ENCODE results near the gene PRPF4. TPM values are rescaled to one million over a fixed set of nuclear protein-coding genes. Genes with fewer than 3 reads are reported as not detected.
"Not testable (repeated sequence)": the region's sequence is repeated elsewhere in the genome, so short reads cannot be mapped to it uniquely, and the experiment has no call there.

Gene PRPF4
- 10 to 100 TPM in 3 of 6 experiments, 1 to 10 TPM in 3; 6.9 to 13.0 (median 10.1) TPM for total RNA-seq
- long read RNA-seq, partial matches to known transcripts, result 0 of 3 reads
- long read RNA-seq, other reads (novel, unspliced or antisense), result 0 of 3 reads

DNA sequence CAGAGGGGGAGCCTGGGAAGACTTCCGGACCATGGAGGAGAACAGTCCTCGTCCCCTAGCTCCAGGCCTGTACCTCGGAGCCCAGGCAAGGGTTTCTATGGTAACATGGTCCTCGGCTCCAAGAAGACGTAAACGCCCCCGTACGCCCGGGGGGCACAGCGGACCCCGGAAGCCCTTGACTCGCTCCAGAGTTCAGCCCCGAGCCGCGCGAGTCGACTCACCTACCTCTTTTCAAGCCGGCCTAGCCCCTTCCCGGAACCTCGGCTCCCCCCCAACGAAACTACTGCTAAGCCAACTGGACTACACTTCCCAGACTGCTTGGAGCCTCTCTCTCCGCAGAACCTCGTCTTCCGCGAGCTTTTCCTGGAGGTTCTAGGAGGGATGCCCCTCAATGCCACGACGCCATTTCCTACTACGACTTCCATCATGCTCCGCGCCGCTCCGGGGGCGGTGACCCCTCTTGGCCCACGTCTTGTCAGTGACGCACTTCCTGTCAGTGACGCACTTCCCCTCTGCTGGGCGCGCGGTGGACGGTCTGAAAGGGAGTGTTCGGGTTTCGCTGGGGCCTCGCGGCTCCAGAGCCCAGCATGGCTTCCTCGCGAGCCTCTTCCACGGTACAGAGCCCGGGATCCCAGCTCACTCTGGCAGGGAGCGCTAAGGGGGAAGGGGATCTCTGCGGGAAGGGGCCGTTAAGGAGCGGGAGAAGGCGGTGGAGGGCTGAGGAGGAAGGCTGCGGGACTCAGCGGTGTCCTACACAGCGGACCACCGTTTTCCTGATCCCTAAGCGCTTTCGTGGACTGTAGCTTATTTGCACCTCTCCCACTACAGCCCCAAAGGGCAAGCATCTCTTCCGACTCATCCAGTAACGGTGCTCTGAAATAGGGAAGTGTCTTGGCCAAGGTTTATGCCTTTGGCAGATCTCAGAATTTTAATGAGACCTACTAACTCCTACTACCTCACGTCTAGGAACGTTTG, at the start of gene PRPF4, which contains the start of gene CDC26:
Gene PRPF4 (plus strand): TSS at position 502 of the 975 bp plus-strand sequence. CDS start 86 bp downstream, at position 588.
Gene CDC26 (minus strand): TSS at position 416 of the 975 bp plus-strand sequence. CDS start 3,065 bp downstream, outside the sequence.
- H3K27me3 ChIP-seq, result no peaks in the 10 kb centered on the region
- DNase-seq (peak; percentile 97 to 98 (median 97)), ATAC-seq (peak; percentile 94 to 97 (median 96))
- peak within 1 kb of the TSS; percentile 86 to 95 (median 88) for H3K27ac ChIP-seq
- H3K4me3 ChIP-seq, result peak within 1 kb of the TSS; percentile 75 to 95 (median 82)
- peaks cover 0 to 21% (median 5%) of the 10 kb centered on the region in 4 donors for H3K4me1 ChIP-seq
- no peaks in the 10 kb centered on the region for H3K9me3 ChIP-seq
- TF ChIP-seq, protein P1, sequence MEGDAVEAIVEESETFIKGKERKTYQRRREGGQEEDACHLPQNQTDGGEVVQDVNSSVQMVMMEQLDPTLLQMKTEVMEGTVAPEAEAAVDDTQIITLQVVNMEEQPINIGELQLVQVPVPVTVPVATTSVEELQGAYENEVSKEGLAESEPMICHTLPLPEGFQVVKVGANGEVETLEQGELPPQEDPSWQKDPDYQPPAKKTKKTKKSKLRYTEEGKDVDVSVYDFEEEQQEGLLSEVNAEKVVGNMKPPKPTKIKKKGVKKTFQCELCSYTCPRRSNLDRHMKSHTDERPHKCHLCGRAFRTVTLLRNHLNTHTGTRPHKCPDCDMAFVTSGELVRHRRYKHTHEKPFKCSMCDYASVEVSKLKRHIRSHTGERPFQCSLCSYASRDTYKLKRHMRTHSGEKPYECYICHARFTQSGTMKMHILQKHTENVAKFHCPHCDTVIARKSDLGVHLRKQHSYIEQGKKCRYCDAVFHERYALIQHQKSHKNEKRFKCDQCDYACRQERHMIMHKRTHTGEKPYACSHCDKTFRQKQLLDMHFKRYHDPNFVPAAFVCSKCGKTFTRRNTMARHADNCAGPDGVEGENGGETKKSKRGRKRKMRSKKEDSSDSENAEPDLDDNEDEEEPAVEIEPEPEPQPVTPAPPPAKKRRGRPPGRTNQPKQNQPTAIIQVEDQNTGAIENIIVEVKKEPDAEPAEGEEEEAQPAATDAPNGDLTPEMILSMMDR (IDR thresholded peaks at IDR 0.05), result no peak
- peak; percentile 92 for TF ChIP-seq POLR2A (IDR thresholded peaks at IDR 0.05)
- peaks cover 0 to 50% (median 9%) of the 10 kb centered on the region in 4 donors for H3K36me3 ChIP-seq
- 0% methylated on average over 41 of the region's 63 CpGs for WGBS (ENCODE audit: insufficient coverage, low coverage, low lambda C conversion rate, missing lambda C conversion rate)
- intact Hi-C loops (cut with DNase I), result no loop called here

DNA sequence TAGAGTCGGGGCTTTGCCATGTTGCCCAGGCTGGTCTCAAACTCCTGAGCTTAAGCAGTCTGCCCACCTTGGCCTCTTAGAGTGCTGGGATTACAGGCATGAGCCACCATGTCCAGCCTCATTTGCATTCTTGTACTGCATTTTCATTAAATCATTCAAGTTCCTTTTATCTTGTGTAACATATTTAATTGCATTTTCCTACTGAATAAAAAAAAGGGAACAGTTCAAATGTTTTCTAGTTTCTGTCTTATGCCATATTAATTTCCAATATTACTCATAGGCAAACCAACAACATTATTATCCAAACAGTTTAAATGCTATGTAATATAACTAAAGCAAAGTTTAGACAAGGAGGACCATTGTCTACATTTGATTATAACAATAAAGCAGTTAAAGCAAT, 48.0 kb upstream of the PRPF4 start:
- no peaks in the 10 kb centered on the region for H3K9me3 ChIP-seq
- no peak for TF ChIP-seq POLR2A (IDR thresholded peaks at IDR 0.05)
- TF ChIP-seq, protein P1 (IDR thresholded peaks at IDR 0.05), result no peak
- peaks cover 0 to 7% (median 0%) of the 10 kb centered on the region in 4 donors for H3K36me3 ChIP-seq
- no peak overlapping the region for H3K4me3 ChIP-seq
- no peaks in the 10 kb centered on the region for H3K27me3 ChIP-seq
- peaks cover 0 to 66% (median 16%) of the 10 kb centered on the region in 4 donors for H3K4me1 ChIP-seq
- no peak for ATAC-seq
- WGBS (ENCODE audit: insufficient coverage, low coverage, low lambda C conversion rate, missing lambda C conversion rate), result 80% methylated on average over 1 of the region's 1 CpG
- no peak for DNase-seq
- intact Hi-C loops (cut with DNase I), result no loop called here
- H3K27ac ChIP-seq, result peak overlapping the region in 1 of 3 donors; percentile 24

DNA sequence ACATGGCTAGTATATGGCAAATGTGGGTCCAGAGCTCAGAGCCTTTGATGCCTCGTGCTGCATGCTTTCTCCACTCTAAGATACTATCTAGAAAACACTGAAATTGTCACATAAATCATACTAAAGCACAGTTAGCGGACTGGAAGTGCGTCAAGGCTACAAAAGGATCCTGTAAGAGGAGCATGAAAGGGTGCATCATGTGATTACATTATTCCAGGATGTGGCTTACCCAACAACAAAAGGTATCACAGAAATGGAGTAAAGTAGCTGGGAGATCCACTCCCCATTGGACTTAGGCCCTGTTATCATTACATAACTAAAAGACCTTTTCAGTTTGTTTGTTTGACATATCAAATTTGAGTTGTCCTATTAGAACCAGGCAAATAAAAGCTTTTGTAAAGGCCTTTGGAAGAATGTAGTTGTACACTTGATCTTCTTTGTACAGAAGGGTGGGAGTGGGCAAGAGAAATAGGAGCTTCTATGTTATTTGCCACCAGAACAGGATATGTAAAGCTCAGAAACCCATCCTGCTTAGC, 47.3 kb upstream of the PRPF4 start:
- H3K4me3 ChIP-seq, result no peak overlapping the region
- 29% methylated on average over 3 of the region's 3 CpGs for WGBS (ENCODE audit: insufficient coverage, low coverage, low lambda C conversion rate, missing lambda C conversion rate)
- no peaks in the 10 kb centered on the region for H3K27me3 ChIP-seq
- intact Hi-C loops (cut with DNase I), result no loop called here
- peak overlapping the region in 2 of 3 donors; percentile 7 to 24 for H3K27ac ChIP-seq
- DNase-seq, result no peak
- peaks cover 0 to 7% (median 0%) of the 10 kb centered on the region in 4 donors for H3K36me3 ChIP-seq
- TF ChIP-seq, protein P1 (IDR thresholded peaks at IDR 0.05), result no peak
- no peak for TF ChIP-seq POLR2A (IDR thresholded peaks at IDR 0.05)
- H3K9me3 ChIP-seq, result no peaks in the 10 kb centered on the region
- H3K4me1 ChIP-seq, result peaks cover 0 to 68% (median 16%) of the 10 kb centered on the region in 4 donors
- peak; percentile 48 to 74 (median 58) for ATAC-seq

DNA sequence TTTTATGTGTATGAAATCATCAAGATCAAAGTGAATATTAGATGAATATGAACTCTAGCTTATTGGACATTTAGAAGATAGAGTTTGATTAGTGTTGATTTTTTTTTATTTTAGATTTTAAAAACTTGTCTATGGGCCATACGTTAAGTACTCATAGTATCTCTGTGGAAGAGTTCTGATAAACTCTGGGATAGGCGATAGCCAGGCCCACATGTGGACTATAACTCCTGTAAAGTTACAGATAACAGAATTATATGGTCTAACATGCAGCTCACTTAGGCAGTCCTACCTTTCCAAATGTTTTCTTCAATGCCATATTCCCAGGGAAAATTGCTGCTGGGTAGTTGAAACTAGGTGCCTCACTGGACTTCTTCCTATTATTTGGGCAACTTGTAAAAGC, 43.8 kb upstream of the PRPF4 start:
- no peak for DNase-seq

DNA sequence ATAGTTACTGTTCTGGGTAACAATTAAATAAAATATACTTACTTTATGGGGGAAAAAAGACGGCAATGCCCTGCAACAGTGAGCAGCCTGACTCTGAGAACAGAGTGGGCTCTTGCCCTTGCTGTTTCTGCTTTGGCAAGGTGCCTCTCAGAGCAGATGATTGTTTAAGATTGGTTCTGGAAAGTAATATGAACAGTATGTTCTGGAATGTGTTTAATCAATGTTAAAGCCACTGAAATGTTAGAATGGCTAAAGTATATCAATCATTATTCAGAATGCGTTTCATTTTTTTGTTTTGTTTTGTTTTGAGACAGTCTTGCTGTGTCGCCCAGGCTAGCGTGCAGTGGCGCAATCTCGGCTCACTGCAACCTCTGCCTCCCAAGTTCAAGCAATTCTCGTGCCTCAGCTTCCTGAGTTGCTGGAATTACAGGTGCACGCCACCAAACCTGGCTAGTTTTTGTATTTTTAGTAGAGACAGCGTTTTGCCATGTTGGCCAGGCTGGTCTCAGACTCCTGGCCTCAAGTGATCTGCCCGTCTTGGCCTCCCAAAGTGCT, 39.7 kb upstream of the PRPF4 start:
- peak in 3 of 4 donors; percentile 6 to 22 (median 17) for ATAC-seq
- H3K9me3 ChIP-seq; intact Hi-C loops (cut with DNase I); H3K36me3 ChIP-seq; H3K4me3 ChIP-seq; H3K27me3 ChIP-seq: not testable (repeated sequence)
- 19% methylated on average over 10 of the region's 10 CpGs for WGBS (ENCODE audit: insufficient coverage, low coverage, low lambda C conversion rate, missing lambda C conversion rate)
- Histone ChIP-seq H3K4me1 (peaks cover 0 to 81% (median 26%) of the 10 kb centered on the region in 4 donors), H3K27ac (peak overlapping the region in 2 of 3 donors; percentile 16 to 51)
- DNase-seq, result peak in 2 of 3 donors; percentile 49 to 68

More for the DNA sequence above, 43.8 kb upstream of the PRPF4 start:
- ATAC-seq, result no peak
- Histone ChIP-seq H3K27ac (no peak overlapping the region), H3K36me3 (no peaks in the 10 kb centered on the region), H3K4me1 (peaks cover 0 to 73% (median 22%) of the 10 kb centered on the region in 4 donors), H3K27me3 (no peaks in the 10 kb centered on the region), H3K4me3 (no peak overlapping the region), H3K9me3 (no peaks in the 10 kb centered on the region)
- 100% methylated on average over 2 of the region's 2 CpGs for WGBS (ENCODE audit: insufficient coverage, low coverage, low lambda C conversion rate, missing lambda C conversion rate)
- intact Hi-C loops (cut with DNase I), result no loop called here
- no peak for TF ChIP-seq POLR2A (IDR thresholded peaks at IDR 0.05)
- TF ChIP-seq, protein P1 (IDR thresholded peaks at IDR 0.05), result no peak
